ENCODE data around the gene WWOX.

Gene WWOX

GRCh38 chr16:79064256-79064972 is 965.0 kb downstream of the WWOX start:
- Histone ChIP-seq H3K4me3 (ENCODE audit: low read length in 2 of 2) (no peak overlapping the region), H3K4me1 (ENCODE audit: control insufficient read depth in 2 of 2, insufficient read depth in 2 of 2, low read length in 2 of 2) (no peaks in the 10 kb centered on the region), H3K27me3 (ENCODE audit: control insufficient read depth in 2 of 2, insufficient read depth in 2 of 2, low read length in 2 of 2) (no peaks in the 10 kb centered on the region), H3K9ac (ENCODE audit: low read depth in 1 of 2, low read length in 2 of 2) (no peak overlapping the region), H3K27ac (ENCODE audit: low read depth in 2 of 2, low read length in 2 of 2) (no peak overlapping the region), H3K9me3 (ENCODE audit: control insufficient read depth in 2 of 2, low read length in 2 of 2) (no peaks in the 10 kb centered on the region), H3K36me3 (ENCODE audit: control insufficient read depth in 2 of 2, insufficient read depth in 2 of 2, low read length in 2 of 2) (no peaks in the 10 kb centered on the region)

DNA sequence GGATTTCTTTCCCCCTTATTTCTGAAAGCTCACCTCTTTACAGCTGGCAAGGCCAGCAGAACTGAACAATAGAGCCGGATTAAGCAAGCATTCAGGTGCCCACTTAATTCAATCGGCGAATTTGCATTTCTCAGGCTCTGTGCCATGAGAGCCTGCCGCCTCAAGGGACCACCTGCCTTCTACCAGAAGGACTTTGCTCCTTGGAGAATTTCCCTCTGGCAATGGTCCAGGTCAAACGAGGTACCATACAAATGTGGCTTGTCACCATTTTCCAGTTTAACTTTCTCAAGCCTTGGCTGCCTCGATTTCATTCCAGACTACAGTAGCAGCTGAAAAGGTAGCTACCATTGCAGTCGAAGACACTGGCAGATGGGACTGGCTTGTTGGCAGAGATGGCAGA is 967.1 kb downstream of the WWOX start:
- no peaks in the 10 kb centered on the region for H3K4me1 ChIP-seq (ENCODE audit: control insufficient read depth in 2 of 2, insufficient read depth in 2 of 2, low read length in 2 of 2)

DNA sequence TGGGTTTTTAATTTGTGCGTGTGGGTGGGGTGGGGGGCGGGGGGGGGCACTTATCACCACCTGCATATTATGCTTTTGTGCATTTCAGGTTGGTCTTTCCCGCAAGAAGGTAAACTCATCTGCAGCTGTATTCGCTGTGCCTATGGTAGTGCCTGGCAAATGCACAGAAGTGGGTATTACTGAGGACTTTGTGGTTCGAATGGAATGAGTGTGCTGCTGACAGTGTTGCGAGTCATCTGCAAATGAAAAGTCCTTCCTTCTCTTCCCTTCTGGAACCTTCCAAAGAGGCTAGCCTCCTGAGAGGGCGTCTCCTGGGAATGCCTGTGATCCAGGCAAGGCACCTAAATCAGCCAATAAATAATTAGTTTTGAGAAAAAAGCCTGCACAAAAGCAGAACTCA is 968.1 kb downstream of the WWOX start:
- Histone ChIP-seq H3K27me3 (ENCODE audit: control insufficient read depth in 2 of 2, insufficient read depth in 2 of 2, low read length in 2 of 2) (no peaks in the 10 kb centered on the region), H3K27ac (ENCODE audit: low read depth in 2 of 2, low read length in 2 of 2) (no peak overlapping the region), H3K9me3 (ENCODE audit: control insufficient read depth in 2 of 2, low read length in 2 of 2) (no peaks in the 10 kb centered on the region), H3K36me3 (ENCODE audit: control insufficient read depth in 2 of 2, insufficient read depth in 2 of 2, low read length in 2 of 2) (no peaks in the 10 kb centered on the region), H3K9ac (ENCODE audit: low read depth in 1 of 2, low read length in 2 of 2) (no peak overlapping the region), H3K4me1 (ENCODE audit: control insufficient read depth in 2 of 2, insufficient read depth in 2 of 2, low read length in 2 of 2) (no peaks in the 10 kb centered on the region), H3K4me3 (ENCODE audit: low read length in 2 of 2) (no peak overlapping the region)

More for the DNA sequence above, 967.1 kb downstream of the WWOX start:
- no peak overlapping the region for H3K4me3 ChIP-seq (ENCODE audit: low read length in 2 of 2)
- H3K9me3 ChIP-seq (ENCODE audit: control insufficient read depth in 2 of 2, low read length in 2 of 2) = no peaks in the 10 kb centered on the region
- H3K27ac ChIP-seq (ENCODE audit: low read depth in 2 of 2, low read length in 2 of 2) = no peak overlapping the region
- H3K9ac ChIP-seq (ENCODE audit: low read depth in 1 of 2, low read length in 2 of 2) = no peak overlapping the region
- no peaks in the 10 kb centered on the region for H3K36me3 ChIP-seq (ENCODE audit: control insufficient read depth in 2 of 2, insufficient read depth in 2 of 2, low read length in 2 of 2)
- no peaks in the 10 kb centered on the region for H3K27me3 ChIP-seq (ENCODE audit: control insufficient read depth in 2 of 2, insufficient read depth in 2 of 2, low read length in 2 of 2)

DNA sequence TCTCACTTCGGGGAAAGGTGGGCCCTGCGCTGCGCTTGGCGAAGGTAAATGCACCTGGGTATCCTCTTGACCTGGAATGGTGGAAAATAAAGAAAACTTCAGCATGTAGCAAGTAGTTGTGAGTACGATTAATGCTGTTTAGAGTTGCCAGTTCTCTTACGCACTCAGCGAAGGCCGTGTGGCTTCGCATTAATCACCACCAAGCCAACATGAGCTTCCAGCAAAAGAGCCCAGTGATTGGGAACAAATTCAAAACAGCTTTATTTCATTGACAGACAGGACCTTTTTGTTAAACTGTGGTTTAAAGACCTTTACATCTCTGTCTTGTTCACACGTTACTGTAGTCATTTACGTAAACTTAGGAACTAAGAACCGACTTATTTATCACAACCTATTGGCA is 969.7 kb downstream of the WWOX start:
- Histone ChIP-seq H3K36me3 (ENCODE audit: control insufficient read depth in 2 of 2, insufficient read depth in 2 of 2, low read length in 2 of 2) (no peaks in the 10 kb centered on the region), H3K4me1 (ENCODE audit: control insufficient read depth in 2 of 2, insufficient read depth in 2 of 2, low read length in 2 of 2) (no peaks in the 10 kb centered on the region), H3K27me3 (ENCODE audit: control insufficient read depth in 2 of 2, insufficient read depth in 2 of 2, low read length in 2 of 2) (no peaks in the 10 kb centered on the region), H3K9me3 (ENCODE audit: control insufficient read depth in 2 of 2, low read length in 2 of 2) (no peaks in the 10 kb centered on the region), H3K4me3 (ENCODE audit: low read length in 2 of 2) (no peak overlapping the region), H3K27ac (ENCODE audit: low read depth in 2 of 2, low read length in 2 of 2) (no peak overlapping the region), H3K9ac (ENCODE audit: low read depth in 1 of 2, low read length in 2 of 2) (no peak overlapping the region)

DNA sequence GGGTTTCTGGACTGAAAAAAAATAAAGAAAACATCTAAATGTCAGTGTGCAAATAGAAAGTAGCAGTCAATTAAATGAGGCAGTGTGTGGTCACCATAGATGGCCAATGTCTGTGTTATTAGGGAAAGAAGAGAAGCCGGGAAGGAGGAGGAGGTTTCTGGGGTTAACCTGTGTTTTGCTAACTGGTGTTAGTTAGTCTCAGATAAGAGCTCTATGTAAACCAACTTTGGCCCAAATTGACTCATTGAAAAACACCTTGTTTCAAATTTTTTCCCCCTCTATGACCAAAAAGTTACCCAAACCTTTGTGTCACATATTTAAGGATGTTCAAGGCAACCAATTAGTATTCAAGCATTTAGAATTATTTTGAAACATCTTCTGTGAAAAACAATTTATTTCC is 970.2 kb downstream of the WWOX start:
- Histone ChIP-seq H3K27ac (ENCODE audit: low read depth in 2 of 2, low read length in 2 of 2) (no peak overlapping the region), H3K9ac (ENCODE audit: low read depth in 1 of 2, low read length in 2 of 2) (no peak overlapping the region), H3K36me3 (ENCODE audit: control insufficient read depth in 2 of 2, insufficient read depth in 2 of 2, low read length in 2 of 2) (no peaks in the 10 kb centered on the region), H3K4me3 (ENCODE audit: low read length in 2 of 2) (no peak overlapping the region), H3K4me1 (ENCODE audit: control insufficient read depth in 2 of 2, insufficient read depth in 2 of 2, low read length in 2 of 2) (no peaks in the 10 kb centered on the region), H3K9me3 (ENCODE audit: control insufficient read depth in 2 of 2, low read length in 2 of 2) (no peaks in the 10 kb centered on the region), H3K27me3 (ENCODE audit: control insufficient read depth in 2 of 2, insufficient read depth in 2 of 2, low read length in 2 of 2) (no peaks in the 10 kb centered on the region)

DNA sequence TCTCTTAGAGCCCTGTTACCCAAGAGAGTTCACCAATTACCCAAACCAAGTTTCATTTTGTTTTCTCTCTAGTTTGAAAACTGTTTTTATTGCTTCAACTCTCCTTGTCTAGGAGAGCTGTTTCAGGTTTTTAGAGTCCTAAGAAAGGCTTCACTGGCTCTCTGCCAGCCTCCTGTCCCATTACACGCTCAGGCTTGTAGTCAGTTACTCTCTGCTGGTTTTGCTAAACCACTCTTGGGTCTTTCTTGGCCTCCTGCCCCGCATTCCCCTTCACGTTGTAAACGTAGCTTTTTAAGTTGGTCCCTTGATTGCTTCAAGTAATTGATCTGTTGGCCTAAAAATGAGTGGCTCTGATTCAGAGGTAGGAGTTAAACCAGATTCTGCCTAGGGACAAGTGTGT is 972.0 kb downstream of the WWOX start:
- Histone ChIP-seq H3K4me1 (ENCODE audit: control insufficient read depth in 2 of 2, insufficient read depth in 2 of 2, low read length in 2 of 2) (no peaks in the 10 kb centered on the region), H3K36me3 (ENCODE audit: control insufficient read depth in 2 of 2, insufficient read depth in 2 of 2, low read length in 2 of 2) (no peaks in the 10 kb centered on the region), H3K27ac (ENCODE audit: low read depth in 2 of 2, low read length in 2 of 2) (no peak overlapping the region), H3K9me3 (ENCODE audit: control insufficient read depth in 2 of 2, low read length in 2 of 2) (no peaks in the 10 kb centered on the region), H3K9ac (ENCODE audit: low read depth in 1 of 2, low read length in 2 of 2) (no peak overlapping the region), H3K27me3 (ENCODE audit: control insufficient read depth in 2 of 2, insufficient read depth in 2 of 2, low read length in 2 of 2) (no peaks in the 10 kb centered on the region), H3K4me3 (ENCODE audit: low read length in 2 of 2) (no peak overlapping the region)

- Histone ChIP-seq H3K4me1 (ENCODE audit: control insufficient read depth in 2 of 2, insufficient read depth in 2 of 2, low read length in 2 of 2) (no peaks in the 10 kb centered on the region), H3K9ac (ENCODE audit: low read depth in 1 of 2, low read length in 2 of 2) (no peak overlapping the region), H3K27me3 (ENCODE audit: control insufficient read depth in 2 of 2, insufficient read depth in 2 of 2, low read length in 2 of 2) (no peaks in the 10 kb centered on the region), H3K4me3 (ENCODE audit: low read length in 2 of 2) (no peak overlapping the region), H3K36me3 (ENCODE audit: control insufficient read depth in 2 of 2, insufficient read depth in 2 of 2, low read length in 2 of 2) (no peaks in the 10 kb centered on the region), H3K9me3 (ENCODE audit: control insufficient read depth in 2 of 2, low read length in 2 of 2) (no peaks in the 10 kb centered on the region), H3K27ac (ENCODE audit: low read depth in 2 of 2, low read length in 2 of 2) (no peak overlapping the region)
These were observed 973.1 kb downstream of the WWOX start for GRCh38 chr16:79072517-79072916.

GRCh38 chr16:79073566-79073965 is 974.1 kb downstream of the WWOX start:
- Histone ChIP-seq H3K4me3 (ENCODE audit: low read length in 2 of 2) (no peak overlapping the region), H3K27me3 (ENCODE audit: control insufficient read depth in 2 of 2, insufficient read depth in 2 of 2, low read length in 2 of 2) (no peaks in the 10 kb centered on the region)

GRCh38 chr16:79074541-79074940 is 975.1 kb downstream of the WWOX start:
- no peaks in the 10 kb centered on the region for H3K36me3 ChIP-seq (ENCODE audit: control insufficient read depth in 2 of 2, insufficient read depth in 2 of 2, low read length in 2 of 2)
- no peak overlapping the region for H3K27ac ChIP-seq (ENCODE audit: low read depth in 2 of 2, low read length in 2 of 2)
- H3K9me3 ChIP-seq (ENCODE audit: control insufficient read depth in 2 of 2, low read length in 2 of 2) = no peaks in the 10 kb centered on the region
- H3K4me1 ChIP-seq (ENCODE audit: control insufficient read depth in 2 of 2, insufficient read depth in 2 of 2, low read length in 2 of 2) = no peaks in the 10 kb centered on the region
- H3K4me3 ChIP-seq (ENCODE audit: low read length in 2 of 2) = no peak overlapping the region
- no peak overlapping the region for H3K9ac ChIP-seq (ENCODE audit: low read depth in 1 of 2, low read length in 2 of 2)
- no peaks in the 10 kb centered on the region for H3K27me3 ChIP-seq (ENCODE audit: control insufficient read depth in 2 of 2, insufficient read depth in 2 of 2, low read length in 2 of 2)

More at GRCh38 chr16:79073566-79073965, 974.1 kb downstream of the WWOX start:
- H3K36me3 ChIP-seq (ENCODE audit: control insufficient read depth in 2 of 2, insufficient read depth in 2 of 2, low read length in 2 of 2) = no peaks in the 10 kb centered on the region
- H3K9me3 ChIP-seq (ENCODE audit: control insufficient read depth in 2 of 2, low read length in 2 of 2) = no peaks in the 10 kb centered on the region
- H3K4me1 ChIP-seq (ENCODE audit: control insufficient read depth in 2 of 2, insufficient read depth in 2 of 2, low read length in 2 of 2) = no peaks in the 10 kb centered on the region
- H3K27ac ChIP-seq (ENCODE audit: low read depth in 2 of 2, low read length in 2 of 2) = no peak overlapping the region
- H3K9ac ChIP-seq (ENCODE audit: low read depth in 1 of 2, low read length in 2 of 2) = no peak overlapping the region

GRCh38 chr16:79074951-79075350 is 975.5 kb downstream of the WWOX start:
- Histone ChIP-seq H3K9me3 (ENCODE audit: control insufficient read depth in 2 of 2, low read length in 2 of 2) (no peaks in the 10 kb centered on the region), H3K27ac (ENCODE audit: low read depth in 2 of 2, low read length in 2 of 2) (no peak overlapping the region), H3K9ac (ENCODE audit: low read depth in 1 of 2, low read length in 2 of 2) (no peak overlapping the region), H3K36me3 (ENCODE audit: control insufficient read depth in 2 of 2, insufficient read depth in 2 of 2, low read length in 2 of 2) (no peaks in the 10 kb centered on the region), H3K4me1 (ENCODE audit: control insufficient read depth in 2 of 2, insufficient read depth in 2 of 2, low read length in 2 of 2) (no peaks in the 10 kb centered on the region), H3K4me3 (ENCODE audit: low read length in 2 of 2) (no peak overlapping the region), H3K27me3 (ENCODE audit: control insufficient read depth in 2 of 2, insufficient read depth in 2 of 2, low read length in 2 of 2) (no peaks in the 10 kb centered on the region)

Measured in mucosa of rectum (tissue), 2 donors.